HepG2 (cell line): ENCODE data around the gene STK4. TPM values are rescaled to one million over a fixed set of nuclear protein-coding genes. Genes with fewer than 3 reads are reported as not detected.

ENCODE experiments used
- BCL3 ChIP-seq: sonication (generic); formaldehyde crosslinking; IDR thresholded peaks from 2 replicates; pipeline ENCODE4 v1.5.1; 2020; ENCODE audit warnings: mild to moderate bottlenecking, missing genetic modification reagents, moderate library complexity
- HNF4A ChIP-seq: sonication (generic); formaldehyde crosslinking; IDR thresholded peaks from 2 replicates; pipeline ENCODE4 v1.4.0; 2020; ENCODE audit warnings: missing genetic modification reagents
- JUN ChIP-seq: sonication (generic); formaldehyde crosslinking; IDR thresholded peaks from 2 replicates; pipeline ENCODE4 v1.4.0; 2020; ENCODE audit warnings: mild to moderate bottlenecking, missing genetic modification reagents
- PATZ1 ChIP-seq: sonication (generic); formaldehyde crosslinking; IDR thresholded peaks from 2 replicates; pipeline ENCODE4 v1.4.0; 2020; ENCODE audit warnings: missing genetic modification reagents
- POGZ ChIP-seq: sonication (generic); formaldehyde crosslinking; IDR thresholded peaks from 2 replicates; pipeline ENCODE4 v1.4.0; 2020; ENCODE audit warnings: mild to moderate bottlenecking, missing genetic modification reagents
- REST ChIP-seq, 2 experiments: IDR thresholded peaks; 2 replicates each; pipeline ENCODE4 v1.6.1; 2011 to 2012; ENCODE audit warnings: low read length in 2 of 2, borderline replicate concordance in 1 of 2, low read depth in 1 of 2, mild to moderate bottlenecking in 1 of 2, moderate library complexity in 1 of 2
- ZNF17 ChIP-seq: sonication (generic); formaldehyde crosslinking; IDR thresholded peaks from 2 replicates; pipeline ENCODE4 v1.5.0; 2020; ENCODE audit warnings: mild to moderate bottlenecking, missing genetic modification reagents
- ZNF652 ChIP-seq: IDR thresholded peaks from 2 replicates; pipeline ENCODE4 v1.6.1; 2016; ENCODE audit warnings: low read depth, borderline replicate concordance
- polyA plus RNA-seq, 8 experiments: library from polyadenylated mRNA; depleted of rRNA in 3 of 8; stranded (reverse) in 7 of 8; unstranded in 1 of 8; fragments of >200 nt; fragmentation: Illumina TruSeq in 4 of 8; extraction: Trizol in 4 of 8; gene quantifications; 2 replicates each; pipeline versions ENCODE4 v1.2.1 to v1.2.3, GENCODE V29; 2011 to 2016; ENCODE audit warnings: low read depth in 4 of 8, missing spikeins in 1 of 8, mixed read lengths in 1 of 8; ENCODE audit not compliant: insufficient read depth in 1 of 8
- total RNA-seq, 5 experiments: library from RNA; depleted of rRNA; stranded (reverse); fragments of >200 nt; fragmentation: Illumina TruSeq; extraction: Trizol; gene quantifications; 2 replicates each; pipeline ENCODE4 v1.2.3, GENCODE V29; 2016; ENCODE audit warnings: low read depth in 1 of 5
- TF ChIP-seq, protein P1 (sequence below): IDR thresholded peaks from 2 replicates; pipeline ENCODE4 v1.6.1; 2016; ENCODE audit warnings: low read depth, control low read depth

The STK4 gene
- total and polyA plus RNA-seq, 2 of the 13 experiments (the other 11 are each of a cell fraction or from before 2014, with no cell fraction given): 25.6 to 38.3 TPM

DNA sequence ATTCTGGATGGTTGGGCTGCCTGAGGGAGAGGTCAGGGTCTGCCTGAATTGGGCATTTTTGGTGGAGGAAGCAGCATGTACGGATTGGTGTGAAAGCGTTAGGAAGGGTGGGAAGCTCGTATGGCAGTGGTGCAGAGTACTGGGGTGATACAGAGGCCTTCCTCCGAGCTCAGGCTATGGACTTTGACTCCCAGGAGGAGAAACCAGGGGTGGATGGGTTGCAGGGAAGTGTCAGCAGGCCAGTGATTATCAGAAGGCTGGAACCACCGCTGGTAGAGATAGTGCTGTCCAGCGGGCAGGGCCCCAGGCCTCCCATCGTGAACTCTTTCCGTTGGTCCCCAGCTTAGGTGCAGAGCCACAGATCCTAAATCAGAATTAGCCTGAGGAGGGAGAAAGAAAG lies 143.3 kb downstream of the STK4 start (continued):
- TF ChIP-seq ZNF17 (CRISPR knock-in tag): no peak
- TF ChIP-seq BCL3 (CRISPR knock-in tag): no peak
- TF ChIP-seq REST (IDR thresholded peaks at IDR 0.05; ENCODE audit: borderline replicate concordance in 1 of 2, low read depth in 1 of 2, low read length in 2 of 2): 0 out of 4 replicates have a peak, but pooled peaks of 1 of the 2 experiments have one; percentile 31
- 0 out of 2 replicates have a peak, but pooled peaks have one; percentile 7 for TF ChIP-seq PATZ1 (CRISPR knock-in tag)
- no peak for TF ChIP-seq JUN (CRISPR knock-in tag)
- TF ChIP-seq ZNF652 (CRISPR knock-in tag): peak; percentile 49; the same call in 1 of the 2 replicates
- 0 out of 2 replicates have a peak, but pooled peaks have one; percentile 10 for TF ChIP-seq POGZ (CRISPR knock-in tag)
- TF ChIP-seq, protein P1, sequence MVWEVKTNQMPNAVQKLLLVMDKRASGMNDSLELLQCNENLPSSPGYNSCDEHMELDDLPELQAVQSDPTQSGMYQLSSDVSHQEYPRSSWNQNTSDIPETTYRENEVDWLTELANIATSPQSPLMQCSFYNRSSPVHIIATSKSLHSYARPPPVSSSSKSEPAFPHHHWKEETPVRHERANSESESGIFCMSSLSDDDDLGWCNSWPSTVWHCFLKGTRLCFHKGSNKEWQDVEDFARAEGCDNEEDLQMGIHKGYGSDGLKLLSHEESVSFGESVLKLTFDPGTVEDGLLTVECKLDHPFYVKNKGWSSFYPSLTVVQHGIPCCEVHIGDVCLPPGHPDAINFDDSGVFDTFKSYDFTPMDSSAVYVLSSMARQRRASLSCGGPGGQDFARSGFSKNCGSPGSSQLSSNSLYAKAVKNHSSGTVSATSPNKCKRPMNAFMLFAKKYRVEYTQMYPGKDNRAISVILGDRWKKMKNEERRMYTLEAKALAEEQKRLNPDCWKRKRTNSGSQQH (CRISPR knock-in tag): no peak
- peak; percentile 74 for TF ChIP-seq HNF4A (CRISPR knock-in tag)
